GM18498 (cell line): ENCODE measurements around the gene U2AF2.
"Not testable (repeated sequence)": the region's sequence is repeated elsewhere in the genome, so short reads cannot be mapped to it uniquely, and the experiment has no call there.

Source experiments
- ATAC-seq: cut with Tn5 transposase; IDR thresholded peaks from one replicate; pipeline ENCODE4 v1.9.1; 2021; ENCODE audit warnings: mild to moderate bottlenecking, moderate library complexity; ENCODE audit not compliant: unreplicated experiment

Gene U2AF2

DNA sequence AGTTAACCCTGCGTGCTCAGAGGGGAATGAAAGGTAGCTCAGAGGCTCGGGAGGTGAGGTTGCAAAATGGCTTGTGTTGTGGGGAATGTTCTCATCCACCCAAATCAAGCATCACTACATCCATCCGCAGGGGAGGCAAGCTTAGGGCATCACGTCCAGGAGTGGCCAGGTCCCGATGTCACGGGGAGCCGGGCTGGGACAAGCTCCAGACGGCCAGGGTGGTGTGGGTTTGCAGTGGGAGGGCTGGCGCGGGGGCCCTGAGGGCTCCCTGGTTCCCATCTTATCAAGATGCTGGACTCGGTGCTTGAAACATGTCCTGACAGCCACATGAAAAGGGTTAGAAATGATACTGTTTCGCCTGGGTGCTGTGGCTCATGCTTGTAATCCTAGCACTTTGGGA, 46.0 kb downstream of the U2AF2 start:
- ATAC-seq, result no peak

DNA sequence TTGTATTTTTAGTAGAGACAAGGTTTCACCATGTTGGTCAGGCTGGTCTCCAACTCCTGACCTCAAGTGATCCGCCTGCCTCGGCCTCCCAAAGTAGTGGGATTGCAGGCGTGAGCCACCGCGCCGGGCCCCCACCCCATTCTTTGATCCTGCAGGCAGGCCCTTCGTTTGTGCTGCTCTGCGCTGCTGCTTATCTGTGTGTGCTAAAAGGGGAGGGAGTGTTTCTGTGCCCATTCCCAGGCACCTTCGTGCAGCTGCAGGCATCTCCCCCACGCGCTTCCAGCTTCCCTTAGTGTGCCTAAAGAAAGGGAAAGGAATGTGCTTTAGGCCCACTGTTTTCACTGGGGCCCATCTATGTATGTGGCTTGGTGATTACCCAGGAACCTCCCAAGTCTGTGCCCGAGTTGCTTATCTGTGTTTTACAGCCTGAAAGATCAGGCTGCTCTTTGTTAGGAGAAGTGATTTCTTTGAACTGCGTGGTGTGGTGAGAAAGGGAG, 47.3 kb downstream of the U2AF2 start:
- no peak for ATAC-seq

DNA sequence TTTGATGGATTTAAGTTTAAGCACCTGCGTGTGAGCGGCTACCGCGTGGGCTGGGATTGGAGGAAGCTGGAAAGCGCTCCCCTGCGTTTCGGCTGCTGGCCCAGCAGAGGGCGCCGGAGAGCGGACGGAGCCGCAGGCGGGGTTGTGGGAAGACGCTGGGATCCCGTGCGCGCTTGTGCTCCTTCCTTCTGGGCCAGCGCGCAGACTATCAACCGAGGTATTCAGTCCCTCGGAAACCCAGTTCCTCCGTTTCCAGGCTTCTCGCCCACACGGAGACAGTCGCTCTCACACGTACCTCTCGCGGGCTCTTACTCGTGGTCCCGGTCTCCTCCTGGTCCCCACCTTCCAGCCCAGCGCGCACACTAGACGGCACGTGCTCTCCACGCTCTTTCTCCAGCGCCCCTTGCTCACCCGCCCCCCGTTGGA, 49.0 kb downstream of the U2AF2 start:
- ATAC-seq, result no peak

GRCh38 chr19:55704494-55705245, 49.8 kb downstream of the U2AF2 start:
- ATAC-seq, result no peak

GRCh38 chr19:55705972-55706371, 51.1 kb downstream of the U2AF2 start:
- ATAC-seq, result no peak

GRCh38 chr19:55711719-55712118, 56.9 kb downstream of the U2AF2 start:
- ATAC-seq, result no peak

DNA sequence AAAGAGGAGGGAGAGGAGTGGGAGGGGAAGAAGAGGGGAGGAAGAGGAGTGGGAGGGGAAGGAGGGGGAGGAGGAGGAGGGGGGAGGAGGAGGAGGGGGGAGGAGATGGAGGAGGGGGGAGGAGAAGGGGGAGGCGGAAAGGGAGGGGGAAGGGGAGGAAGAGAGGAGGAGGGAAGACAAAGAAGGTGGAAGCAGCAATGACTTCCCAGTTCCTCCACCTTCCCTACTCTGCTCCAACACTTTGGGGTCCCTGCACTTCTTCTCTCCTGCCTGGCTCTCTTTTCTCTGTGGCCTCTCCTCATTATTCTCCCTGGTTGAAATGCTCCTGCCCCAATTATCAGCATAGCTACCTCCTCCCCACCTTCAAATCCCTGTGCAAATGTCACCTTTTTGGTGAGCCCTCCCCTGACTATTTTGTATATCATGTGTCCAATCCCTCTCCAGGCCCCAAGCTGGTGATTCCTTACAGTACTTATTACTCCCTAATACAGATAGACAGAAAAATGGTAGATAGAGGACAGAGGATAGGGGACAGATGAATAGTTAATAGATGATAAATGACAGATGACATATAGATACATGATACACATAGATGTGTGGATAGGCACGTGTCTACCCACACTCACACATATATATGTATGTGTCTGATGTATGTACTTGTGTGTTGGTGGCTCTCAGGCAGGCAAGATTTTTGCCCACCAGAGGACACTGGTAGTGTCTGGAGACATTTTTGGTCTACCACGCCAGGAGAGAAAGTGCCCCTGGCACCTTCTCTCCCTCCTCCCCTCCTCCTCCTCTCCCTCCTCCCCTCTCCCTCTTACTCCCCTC, 58.2 kb downstream of the U2AF2 start:
- no peak for ATAC-seq

- no peak for ATAC-seq
These were observed 61.7 kb downstream of the U2AF2 start for GRCh38 chr19:55716531-55716930.

- no peak for ATAC-seq
These were observed 62.4 kb downstream of the U2AF2 start for GRCh38 chr19:55717251-55717650.

DNA sequence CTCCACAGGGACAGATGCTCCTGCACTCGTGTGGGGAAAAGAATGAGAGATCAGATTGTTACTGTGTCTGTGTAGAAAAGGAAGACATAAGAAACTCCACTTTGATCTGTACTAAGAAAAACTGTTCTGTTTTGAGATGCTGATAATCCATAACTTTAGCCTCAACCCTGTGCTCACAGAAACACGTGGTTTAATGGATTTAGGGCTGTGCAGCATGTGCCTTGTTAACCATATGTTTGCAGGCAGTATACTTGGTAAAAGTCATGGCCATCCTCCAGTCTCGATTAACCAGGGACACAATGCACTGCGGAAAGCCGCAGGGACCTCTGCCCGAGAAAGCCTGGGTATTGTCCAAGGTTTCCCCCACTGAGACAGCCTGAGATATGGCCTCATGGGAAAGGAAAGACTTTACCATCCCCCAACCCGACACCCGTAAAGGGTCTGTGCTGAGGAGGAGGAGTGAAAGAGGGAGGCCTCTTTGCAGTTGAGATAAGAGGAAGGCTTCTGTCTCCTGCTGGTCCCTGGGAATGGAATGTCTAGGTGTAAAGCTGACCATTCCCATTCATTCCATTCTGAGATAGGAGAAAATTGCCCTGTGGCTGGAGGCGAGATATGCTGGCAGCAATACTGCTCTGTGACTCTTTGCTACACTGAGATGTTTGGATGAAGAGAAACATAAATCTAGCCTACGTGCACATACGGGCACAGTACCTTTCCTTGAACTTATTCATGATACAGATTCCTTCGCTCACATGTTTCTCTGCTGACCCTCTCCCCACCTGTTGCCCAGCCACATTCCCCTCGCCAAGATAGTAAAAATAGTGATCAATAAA, 63.3 kb downstream of the U2AF2 start:
- ATAC-seq, result not testable (repeated sequence)

GRCh38 chr19:55720214-55720746, 65.4 kb downstream of the U2AF2 start:
- no peak for ATAC-seq

DNA sequence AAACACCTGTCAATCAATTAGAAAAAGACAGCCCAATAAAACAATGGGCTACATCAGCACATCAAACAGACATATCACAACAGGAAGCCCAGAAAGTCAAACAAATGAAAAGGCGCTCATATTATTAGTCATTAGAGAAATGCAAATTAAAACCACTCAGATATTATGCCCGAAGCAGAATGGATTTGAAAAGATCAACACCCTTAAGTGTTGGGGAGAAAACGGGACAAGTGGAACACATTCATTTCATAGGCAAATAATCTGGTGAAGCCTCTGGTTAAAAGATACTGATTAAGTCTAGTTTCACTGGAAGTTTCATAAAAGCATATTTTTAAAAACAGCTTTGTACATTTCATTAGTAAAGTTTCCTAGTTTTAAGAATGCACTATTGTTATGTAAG, 66.0 kb downstream of the U2AF2 start:
- no peak for ATAC-seq

GRCh38 chr19:55723491-55723890, 68.7 kb downstream of the U2AF2 start:
- ATAC-seq, result no peak
